ENCODE measurements around the gene ERICH6B. TPM values are rescaled to one million over a fixed set of nuclear protein-coding genes. Genes with fewer than 3 reads are reported as not detected.

ERICH6B gene

Small RNA genes lying within 50 kb of the gene (small RNA-seq; reads per million reads assigned to genes)
- gene RNA5SP27 (ENCODE audit: insufficient read depth) (not detected), gene TIMM9P3 (ENCODE audit: insufficient read depth) (not detected)
